ENCODE data around the gene WBP1L.
A peak's percentile ranks its signal among the peaks of the same experiment; 100 is the strongest.

GRCh38 chr10:102729029-102730026, 14.4 kb upstream of the WBP1L start:
- TF ChIP-seq, protein P1, sequence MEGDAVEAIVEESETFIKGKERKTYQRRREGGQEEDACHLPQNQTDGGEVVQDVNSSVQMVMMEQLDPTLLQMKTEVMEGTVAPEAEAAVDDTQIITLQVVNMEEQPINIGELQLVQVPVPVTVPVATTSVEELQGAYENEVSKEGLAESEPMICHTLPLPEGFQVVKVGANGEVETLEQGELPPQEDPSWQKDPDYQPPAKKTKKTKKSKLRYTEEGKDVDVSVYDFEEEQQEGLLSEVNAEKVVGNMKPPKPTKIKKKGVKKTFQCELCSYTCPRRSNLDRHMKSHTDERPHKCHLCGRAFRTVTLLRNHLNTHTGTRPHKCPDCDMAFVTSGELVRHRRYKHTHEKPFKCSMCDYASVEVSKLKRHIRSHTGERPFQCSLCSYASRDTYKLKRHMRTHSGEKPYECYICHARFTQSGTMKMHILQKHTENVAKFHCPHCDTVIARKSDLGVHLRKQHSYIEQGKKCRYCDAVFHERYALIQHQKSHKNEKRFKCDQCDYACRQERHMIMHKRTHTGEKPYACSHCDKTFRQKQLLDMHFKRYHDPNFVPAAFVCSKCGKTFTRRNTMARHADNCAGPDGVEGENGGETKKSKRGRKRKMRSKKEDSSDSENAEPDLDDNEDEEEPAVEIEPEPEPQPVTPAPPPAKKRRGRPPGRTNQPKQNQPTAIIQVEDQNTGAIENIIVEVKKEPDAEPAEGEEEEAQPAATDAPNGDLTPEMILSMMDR (IDR thresholded peaks at IDR 0.05) = peak in 6 of 7 experiments; percentile 50 to 94 (median 89)
- peak in 2 of 3 donors; percentile 23 to 61 for TF ChIP-seq POLR2AphosphoS5 (IDR thresholded peaks at IDR 0.05)

Data from stomach (tissue), 4 donors.